Lower leg skin (tissue), 3 donors: Measurements from ENCODE around the gene ASAP2.

Experiments used
- POLR2A ChIP-seq, 2 donors: fragments of 450-650 bp; IDR thresholded peaks; one replicate each; pipeline ENCODE4 v1.6.1; 2016 to 2017; ENCODE audit warnings: antibody characterized with exemption in 2 of 2, mild to moderate bottlenecking in 1 of 2, moderate library complexity in 1 of 2
- TF ChIP-seq, protein P1 (sequence below), 3 donors: fragments of 450-650 bp; IDR thresholded peaks; one replicate each; pipeline ENCODE4 v1.5.1; 2016; ENCODE audit warnings: antibody characterized with exemption in 3 of 3, mild to moderate bottlenecking in 3 of 3, moderate library complexity in 2 of 3

DNA sequence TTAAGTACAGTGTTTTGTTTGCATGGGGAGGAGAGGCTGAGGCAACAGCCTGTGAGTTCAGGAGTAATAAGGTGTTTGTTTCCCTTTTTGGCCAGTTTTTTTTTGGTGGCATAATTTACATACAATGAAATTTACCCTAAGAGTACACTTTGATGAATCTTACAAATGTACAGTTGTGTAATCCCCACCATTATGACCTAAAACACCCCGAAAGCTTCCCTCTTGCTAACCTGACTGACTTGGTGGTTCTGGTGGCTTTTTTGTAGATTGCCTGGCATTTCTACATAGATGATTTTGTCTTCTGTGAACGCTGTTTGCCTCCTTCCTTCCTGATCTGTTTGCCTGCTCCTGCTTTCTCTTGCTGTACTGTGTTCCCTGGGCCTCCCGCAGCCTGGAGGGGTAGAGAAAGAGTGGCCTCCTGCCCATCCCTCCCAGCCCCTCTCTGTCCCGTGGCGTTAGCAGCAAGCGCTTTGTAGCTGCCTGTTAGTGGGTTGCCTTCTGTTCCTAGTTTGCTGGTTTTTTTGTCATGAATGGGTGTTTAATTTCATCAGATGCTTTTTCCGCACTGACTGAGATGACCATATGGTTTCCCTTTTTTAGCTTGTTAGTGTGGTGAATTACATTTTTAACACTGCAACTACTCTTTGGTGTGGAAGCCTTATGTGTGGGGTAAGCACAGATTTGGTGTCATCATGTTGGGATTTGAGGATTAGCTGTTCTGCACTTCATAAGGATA is 32.1 kb downstream of the ASAP2 start:
- TF ChIP-seq, protein P1, sequence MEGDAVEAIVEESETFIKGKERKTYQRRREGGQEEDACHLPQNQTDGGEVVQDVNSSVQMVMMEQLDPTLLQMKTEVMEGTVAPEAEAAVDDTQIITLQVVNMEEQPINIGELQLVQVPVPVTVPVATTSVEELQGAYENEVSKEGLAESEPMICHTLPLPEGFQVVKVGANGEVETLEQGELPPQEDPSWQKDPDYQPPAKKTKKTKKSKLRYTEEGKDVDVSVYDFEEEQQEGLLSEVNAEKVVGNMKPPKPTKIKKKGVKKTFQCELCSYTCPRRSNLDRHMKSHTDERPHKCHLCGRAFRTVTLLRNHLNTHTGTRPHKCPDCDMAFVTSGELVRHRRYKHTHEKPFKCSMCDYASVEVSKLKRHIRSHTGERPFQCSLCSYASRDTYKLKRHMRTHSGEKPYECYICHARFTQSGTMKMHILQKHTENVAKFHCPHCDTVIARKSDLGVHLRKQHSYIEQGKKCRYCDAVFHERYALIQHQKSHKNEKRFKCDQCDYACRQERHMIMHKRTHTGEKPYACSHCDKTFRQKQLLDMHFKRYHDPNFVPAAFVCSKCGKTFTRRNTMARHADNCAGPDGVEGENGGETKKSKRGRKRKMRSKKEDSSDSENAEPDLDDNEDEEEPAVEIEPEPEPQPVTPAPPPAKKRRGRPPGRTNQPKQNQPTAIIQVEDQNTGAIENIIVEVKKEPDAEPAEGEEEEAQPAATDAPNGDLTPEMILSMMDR (IDR thresholded peaks at IDR 0.05), result no peak
- TF ChIP-seq POLR2A (IDR thresholded peaks at IDR 0.05), result no peak
